Spleen (tissue), 7 donors: ENCODE measurements around the gene CDNF.

Experiments
- POLR2A ChIP-seq, 3 donors: fragments of 450-650 bp; IDR thresholded peaks; one replicate each; pipeline ENCODE4 v1.5.1; 2017; ENCODE audit warnings: antibody characterized with exemption in 3 of 3, mild to moderate bottlenecking in 1 of 3
- POLR2AphosphoS5 ChIP-seq, 3 donors: sonication (generic); formaldehyde crosslinking; IDR thresholded peaks; one replicate each; pipeline ENCODE4 v1.5.1; 2017; ENCODE audit warnings: antibody characterized with exemption in 3 of 3
- TF ChIP-seq, protein P1 (sequence below), 11 experiments: fragments of 200-600 bp in 7 of 11; fragments of 450-650 bp in 4 of 11; sonication (generic) in 4 of 11; IDR thresholded peaks in 8 of 11; conservative IDR thresholded peaks in 3 of 11; 1 replicate in 7 of 11; 2 replicates in 4 of 11; pipeline versions ENCODE4 v1.4.0 to v1.8.0; 2016 to 2021; ENCODE audit warnings: antibody characterized with exemption in 11 of 11, inconsistent platforms in 4 of 11, mild to moderate bottlenecking in 1 of 11
- donor health status: DM: no; HTN: no; CAD: no; lungs with moderate emphysema.
- donor health status: DM: no; HTN: no; CAD: no.
- donor health status: DM: no; HTN: no; CAD: no.

DNA sequence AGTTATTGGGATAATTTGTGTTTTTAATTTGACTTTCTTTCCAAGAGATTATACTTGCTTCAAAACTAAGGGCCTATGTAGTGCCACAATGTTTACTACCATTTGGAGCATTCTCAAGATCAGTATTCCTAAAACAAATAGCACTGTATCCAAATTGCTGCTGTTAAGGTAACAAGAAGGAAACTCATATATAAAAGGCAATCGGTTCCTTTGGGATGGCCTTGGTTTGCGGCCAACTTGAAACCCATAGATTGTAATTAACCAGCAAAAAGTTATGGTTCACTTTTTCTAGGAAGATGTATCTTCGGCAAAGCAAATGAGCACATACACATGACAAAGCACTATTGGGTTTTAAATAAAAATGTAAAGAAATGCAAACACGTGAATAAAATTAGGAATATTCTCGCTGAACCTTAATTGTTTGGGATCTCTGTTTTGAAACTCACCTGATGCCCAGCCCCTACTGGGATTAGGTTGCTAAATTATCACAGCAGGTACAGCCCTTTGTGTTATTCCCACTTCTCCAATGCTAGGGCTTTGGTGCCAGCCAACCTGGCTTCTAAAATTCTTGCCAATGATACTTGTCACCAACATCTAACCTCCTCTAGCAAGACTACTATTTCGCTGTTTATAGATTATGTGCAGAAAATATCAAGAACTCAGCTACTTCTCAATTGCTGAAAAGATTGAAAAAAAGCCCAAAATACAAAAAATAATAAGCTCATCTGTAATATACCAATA is 16.0 kb downstream of the CDNF start:
- TF ChIP-seq, protein P1, sequence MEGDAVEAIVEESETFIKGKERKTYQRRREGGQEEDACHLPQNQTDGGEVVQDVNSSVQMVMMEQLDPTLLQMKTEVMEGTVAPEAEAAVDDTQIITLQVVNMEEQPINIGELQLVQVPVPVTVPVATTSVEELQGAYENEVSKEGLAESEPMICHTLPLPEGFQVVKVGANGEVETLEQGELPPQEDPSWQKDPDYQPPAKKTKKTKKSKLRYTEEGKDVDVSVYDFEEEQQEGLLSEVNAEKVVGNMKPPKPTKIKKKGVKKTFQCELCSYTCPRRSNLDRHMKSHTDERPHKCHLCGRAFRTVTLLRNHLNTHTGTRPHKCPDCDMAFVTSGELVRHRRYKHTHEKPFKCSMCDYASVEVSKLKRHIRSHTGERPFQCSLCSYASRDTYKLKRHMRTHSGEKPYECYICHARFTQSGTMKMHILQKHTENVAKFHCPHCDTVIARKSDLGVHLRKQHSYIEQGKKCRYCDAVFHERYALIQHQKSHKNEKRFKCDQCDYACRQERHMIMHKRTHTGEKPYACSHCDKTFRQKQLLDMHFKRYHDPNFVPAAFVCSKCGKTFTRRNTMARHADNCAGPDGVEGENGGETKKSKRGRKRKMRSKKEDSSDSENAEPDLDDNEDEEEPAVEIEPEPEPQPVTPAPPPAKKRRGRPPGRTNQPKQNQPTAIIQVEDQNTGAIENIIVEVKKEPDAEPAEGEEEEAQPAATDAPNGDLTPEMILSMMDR (IDR thresholded peaks at IDR 0.05 in 8 of 11, conservative IDR thresholded peaks at IDR 0.05 in 3 of 11): no peak
- no peak for TF ChIP-seq POLR2A (IDR thresholded peaks at IDR 0.05)
- TF ChIP-seq POLR2AphosphoS5 (IDR thresholded peaks at IDR 0.05): no peak
